Cerebellar nuclear complex (tissue), 1 donor: Measurements from ENCODE around the gene ZNF728.
"Not testable (repeated sequence)": the region's sequence is repeated elsewhere in the genome, so short reads cannot be mapped to it uniquely, and the experiment has no call there.

Source experiments
- DNase-seq, 2 experiments: peaks; one replicate each; lab custom pipeline; 2025; lab: John Stamatoyannopoulos, UW

Gene ZNF728

GRCh38 chr19:23002690-23003422, at the start of gene ZNF728:
TSS of gene ZNF728 (minus strand) at chr19:23003176. CDS start at chr19:23003030, 146 bp downstream.
- no peak for DNase-seq

- DNase-seq: no peak
Observed at GRCh38 chr19:23052349-23052748, 49.4 kb upstream of the ZNF728 start.

- no peak for DNase-seq
Observed at GRCh38 chr19:23049256-23049655, 46.3 kb upstream of the ZNF728 start.

GRCh38 chr19:23046743-23047142, 43.8 kb upstream of the ZNF728 start:
- no peak for DNase-seq

GRCh38 chr19:23033721-23034120, 30.7 kb upstream of the ZNF728 start:
- no peak for DNase-seq

- DNase-seq: no peak
Observed at GRCh38 chr19:23015660-23016059, 12.7 kb upstream of the ZNF728 start.

- DNase-seq: not testable (repeated sequence)
Observed at GRCh38 chr19:22994957-22995356, 8.0 kb downstream of the ZNF728 start.

- no peak for DNase-seq
Observed at GRCh38 chr19:22976248-22976647, 26.7 kb downstream of the ZNF728 start.

- DNase-seq: not testable (repeated sequence)
Observed at GRCh38 chr19:22975546-22976136, 27.3 kb downstream of the ZNF728 start.

- DNase-seq: no peak
Observed at GRCh38 chr19:22945560-22945959, 57.4 kb downstream of the ZNF728 start.

GRCh38 chr19:22935151-22935550, 67.8 kb downstream of the ZNF728 start:
- no peak for DNase-seq

- DNase-seq: not testable (repeated sequence)
Observed at GRCh38 chr19:22927576-22927975, 75.4 kb downstream of the ZNF728 start.

- DNase-seq: not testable (repeated sequence)
Observed at GRCh38 chr19:22925181-22925580, 77.8 kb downstream of the ZNF728 start.
